Activated gamma-delta T cell treated with Interleukin-2 at 50 U/mL for 16 hours (primary cell): ENCODE data around the gene SLC10A2.
"Not testable (repeated sequence)": the region's sequence is repeated elsewhere in the genome, so short reads cannot be mapped to it uniquely, and the experiment has no call there.

Experiments
- DNase-seq: peaks from one replicate; pipeline ENCODE4 v3.0.0-alpha.2; 2020

SLC10A2 gene

GRCh38 chr13:103066079-103066780 lies at the start of gene SLC10A2:
TSS of gene SLC10A2 (minus strand) at chr13:103066417. CDS start at chr13:103066249, 168 bp downstream.
- DNase-seq: no peak

- DNase-seq: no peak
Measured at GRCh38 chr13:103107580-103107979, 41.4 kb upstream of the SLC10A2 start.

DNA sequence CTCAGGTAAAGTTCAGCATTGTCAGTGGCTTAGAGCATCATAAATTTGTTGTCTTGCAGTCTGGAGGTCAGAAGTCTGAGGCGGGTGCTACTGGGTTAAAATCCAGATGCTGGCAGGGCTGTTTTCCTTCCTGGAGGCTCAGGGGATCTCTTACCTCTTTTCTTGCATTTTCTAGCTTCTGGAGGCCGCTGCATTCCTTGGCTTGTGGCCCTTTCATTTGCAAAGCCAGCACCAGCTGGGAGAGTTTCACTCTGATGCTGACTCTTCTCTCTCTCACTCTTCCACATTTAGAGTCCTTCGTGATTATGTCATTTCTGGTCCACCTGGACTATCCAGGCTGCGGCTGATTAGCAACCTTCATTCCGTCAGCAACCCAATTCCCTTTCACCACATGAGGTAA lies 38.1 kb upstream of the SLC10A2 start:
- no peak for DNase-seq

DNA sequence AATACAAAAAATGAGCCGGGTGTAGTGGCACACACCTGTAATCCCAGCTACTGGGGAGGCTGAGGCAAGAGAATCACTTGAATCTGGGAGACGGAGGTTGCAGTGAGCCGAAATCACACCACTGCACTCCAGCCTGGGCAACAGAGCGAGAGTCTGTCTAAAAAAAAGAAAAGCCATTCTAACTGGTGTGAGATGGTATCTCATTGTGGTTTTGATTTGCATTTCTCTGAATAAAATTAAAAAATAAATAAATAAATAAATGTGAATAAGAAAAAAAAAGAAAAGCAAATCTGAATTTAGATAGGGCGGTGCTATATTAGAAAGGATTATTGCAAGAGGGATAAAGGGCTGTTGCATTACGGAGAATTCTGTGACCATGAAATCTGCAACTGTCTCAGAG lies 37.2 kb upstream of the SLC10A2 start:
- not testable (repeated sequence) for DNase-seq

- no peak for DNase-seq
Measured at GRCh38 chr13:103102482-103102881, 36.3 kb upstream of the SLC10A2 start.

- no peak for DNase-seq
Measured at GRCh38 chr13:103101901-103102300, 35.7 kb upstream of the SLC10A2 start.

GRCh38 chr13:103101500-103101899 lies 35.3 kb upstream of the SLC10A2 start:
- no peak for DNase-seq

GRCh38 chr13:103100830-103101229 lies 34.6 kb upstream of the SLC10A2 start:
- no peak for DNase-seq

DNA sequence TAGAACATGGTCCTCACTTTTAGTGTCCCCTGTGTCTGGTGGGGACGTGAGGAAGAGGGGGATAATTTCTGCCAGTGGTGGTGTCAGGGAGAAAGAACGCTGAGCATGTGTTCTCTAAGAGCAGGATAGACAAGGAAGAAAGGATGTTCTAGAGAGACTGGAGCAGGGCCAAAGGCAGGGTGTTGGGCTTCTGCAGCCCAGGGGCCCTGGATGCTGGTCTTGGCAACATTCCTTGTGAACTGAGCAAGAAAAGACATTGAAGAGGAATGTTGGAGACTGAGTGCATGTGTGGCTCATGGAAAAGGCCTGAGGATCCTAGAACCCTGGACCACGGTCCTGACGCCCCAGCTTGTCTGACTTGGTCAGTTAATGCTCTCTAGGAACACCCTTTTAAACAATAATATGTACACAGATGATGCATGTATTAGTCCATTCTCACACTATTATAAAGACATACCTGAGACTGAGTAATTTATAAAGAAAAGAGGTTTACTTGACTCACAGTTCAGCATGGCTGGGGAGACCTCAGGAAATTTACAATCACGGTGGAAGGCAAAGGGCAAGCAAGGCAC lies 33.6 kb upstream of the SLC10A2 start:
- DNase-seq: no peak

GRCh38 chr13:103098535-103098934 lies 32.3 kb upstream of the SLC10A2 start:
- no peak for DNase-seq

DNA sequence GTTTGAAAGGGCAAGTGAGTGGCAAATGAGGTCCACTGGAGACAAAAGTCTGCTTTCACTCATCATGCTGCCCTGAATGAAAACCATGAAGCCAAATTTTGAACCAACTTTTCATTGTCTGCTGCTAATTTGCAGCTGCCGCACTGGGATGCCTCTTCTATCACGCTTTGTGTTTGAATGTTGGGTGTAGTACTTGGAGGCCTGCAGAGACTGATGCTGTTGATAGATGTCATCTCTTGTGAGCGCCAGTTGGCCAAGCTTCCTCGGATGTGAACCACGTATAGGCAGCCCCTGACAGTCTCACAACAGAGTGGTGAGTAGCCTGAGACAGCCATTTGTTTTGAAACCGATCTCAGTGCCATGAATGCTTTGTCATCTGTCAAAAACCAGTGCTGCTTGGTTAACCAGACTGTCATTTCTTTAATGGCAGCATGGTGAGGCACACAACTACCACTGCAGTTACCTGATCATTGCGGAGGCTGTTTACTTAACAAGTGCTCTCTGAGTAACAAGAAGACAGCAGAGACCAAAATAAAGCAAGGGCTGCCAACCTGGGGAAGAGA lies 31.2 kb upstream of the SLC10A2 start:
- no peak for DNase-seq

DNA sequence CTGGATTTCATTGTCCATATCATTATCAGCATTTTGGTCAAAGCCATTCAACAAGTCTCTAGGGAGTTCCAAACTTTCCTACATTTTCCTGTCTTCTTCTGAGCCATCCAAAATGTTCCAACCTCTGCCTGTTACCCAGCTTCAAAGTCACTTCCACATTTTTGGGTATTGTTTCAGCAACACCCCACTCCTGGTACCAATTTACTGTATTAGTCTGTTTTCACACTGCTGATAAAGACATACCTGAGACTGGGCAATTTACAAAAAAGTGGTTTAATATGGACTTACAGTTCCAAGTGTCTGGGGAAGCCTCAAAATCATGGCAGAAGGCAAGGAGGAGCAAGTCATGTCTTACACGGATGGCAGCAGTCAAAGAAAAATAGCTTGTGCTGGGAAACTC lies 27.4 kb upstream of the SLC10A2 start:
- DNase-seq: not testable (repeated sequence)

- no peak for DNase-seq
Measured at GRCh38 chr13:103087275-103087674, 21.1 kb upstream of the SLC10A2 start.

GRCh38 chr13:103081435-103081834 lies 15.2 kb upstream of the SLC10A2 start:
- DNase-seq: no peak

- DNase-seq: no peak
Measured at GRCh38 chr13:103078158-103078557, 11.9 kb upstream of the SLC10A2 start.

GRCh38 chr13:103068836-103069235 lies 2.6 kb upstream of the SLC10A2 start:
- DNase-seq: no peak

GRCh38 chr13:103067751-103068555 lies 1.7 kb upstream of the SLC10A2 start:
- no peak for DNase-seq

DNA sequence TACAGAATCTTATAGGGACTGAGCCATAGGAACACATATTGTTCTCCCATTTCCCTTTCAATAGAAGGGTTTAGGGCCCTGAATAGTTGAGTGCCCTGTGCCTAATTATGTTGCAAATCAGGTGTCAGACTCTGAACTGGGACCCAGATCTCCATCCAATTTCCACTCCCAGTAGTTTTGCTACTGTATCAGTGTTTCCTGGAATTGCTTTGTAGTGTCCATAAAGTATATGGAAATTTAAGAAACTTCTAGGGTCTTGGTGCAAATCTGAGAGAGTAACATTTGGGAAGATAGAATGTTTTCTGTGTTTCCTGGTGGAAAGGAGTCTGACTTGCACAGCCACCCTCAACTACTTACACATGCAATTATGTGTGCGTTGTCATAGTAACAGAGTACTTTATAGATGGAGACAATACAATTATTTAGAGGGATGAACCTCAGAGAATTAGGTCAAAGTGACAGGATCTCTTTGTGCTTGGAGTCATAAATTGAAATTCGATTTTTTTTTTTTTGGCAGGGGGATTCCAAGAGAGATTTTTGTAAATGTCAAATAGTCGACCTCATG lies 646 bp upstream of the SLC10A2 start:
- DNase-seq: no peak

GRCh38 chr13:103063376-103063775 lies 2.8 kb downstream of the SLC10A2 start:
- no peak for DNase-seq

DNA sequence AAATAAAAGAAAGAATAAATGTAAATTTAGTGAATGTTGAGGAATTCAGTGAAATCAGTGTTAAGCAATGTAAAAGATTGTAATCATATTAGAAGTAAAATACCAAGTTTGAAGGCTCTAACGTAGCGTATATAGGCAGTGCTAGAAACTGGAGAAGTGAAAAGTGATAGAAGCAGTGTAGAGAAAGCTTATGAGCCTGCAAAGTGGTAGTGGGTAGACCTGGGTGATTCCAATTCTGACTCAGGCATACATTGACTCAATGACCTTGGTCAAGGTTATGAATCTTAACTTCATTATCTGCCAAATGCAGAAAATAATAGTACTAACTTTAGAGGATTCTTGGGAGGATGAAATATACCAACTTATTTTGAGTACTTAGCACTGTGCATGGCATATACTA lies 4.1 kb downstream of the SLC10A2 start:
- no peak for DNase-seq

DNA sequence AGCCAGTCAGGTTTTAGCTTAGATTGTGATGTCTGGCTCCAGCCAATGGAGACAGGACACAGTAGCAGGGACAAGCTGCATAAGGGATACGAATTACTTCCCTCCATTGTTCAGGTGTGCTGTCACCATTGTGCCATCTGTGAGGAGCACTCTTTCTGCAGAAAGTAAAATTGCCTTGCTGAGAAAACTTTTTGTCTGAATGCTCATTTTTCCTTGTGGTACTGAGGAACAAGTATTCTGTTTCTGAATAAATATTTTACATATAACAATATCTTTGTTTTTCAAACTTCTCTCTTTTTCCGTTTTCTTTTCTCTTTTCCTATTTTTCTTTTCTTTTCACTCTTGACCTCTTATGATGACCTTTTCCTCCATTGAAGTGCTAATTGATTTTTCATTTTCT lies 10.2 kb downstream of the SLC10A2 start:
- no peak for DNase-seq

GRCh38 chr13:103055166-103055565 lies 11.1 kb downstream of the SLC10A2 start:
- no peak for DNase-seq

DNA sequence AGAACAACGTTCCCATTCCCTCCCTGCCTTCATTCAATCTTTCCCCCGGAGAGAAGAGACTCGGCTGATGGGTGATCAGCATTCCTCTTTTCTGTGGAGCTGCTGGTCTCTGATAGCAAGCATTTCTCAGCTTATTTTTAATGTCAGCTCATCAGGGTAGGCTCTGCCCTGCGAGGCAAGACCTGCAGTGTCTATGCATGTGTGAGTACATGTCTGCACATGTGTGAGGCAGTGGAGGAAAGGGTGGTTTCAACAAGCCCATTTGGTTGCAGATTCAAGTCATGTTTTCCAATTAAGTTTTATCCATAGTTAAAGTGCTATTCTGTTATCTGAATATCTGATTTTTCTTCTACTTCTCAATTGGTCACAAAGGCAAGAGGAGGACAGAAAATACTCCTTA lies 19.5 kb downstream of the SLC10A2 start:
- DNase-seq: no peak
